LoVo (cell line): ENCODE data around the gene GAS6.

Experiments used
- DNase-seq: peaks from one replicate; pipeline ENCODE4 v3.0.0-alpha.2; 2016; ENCODE audit warnings: low spot score

The GAS6 gene

DNA sequence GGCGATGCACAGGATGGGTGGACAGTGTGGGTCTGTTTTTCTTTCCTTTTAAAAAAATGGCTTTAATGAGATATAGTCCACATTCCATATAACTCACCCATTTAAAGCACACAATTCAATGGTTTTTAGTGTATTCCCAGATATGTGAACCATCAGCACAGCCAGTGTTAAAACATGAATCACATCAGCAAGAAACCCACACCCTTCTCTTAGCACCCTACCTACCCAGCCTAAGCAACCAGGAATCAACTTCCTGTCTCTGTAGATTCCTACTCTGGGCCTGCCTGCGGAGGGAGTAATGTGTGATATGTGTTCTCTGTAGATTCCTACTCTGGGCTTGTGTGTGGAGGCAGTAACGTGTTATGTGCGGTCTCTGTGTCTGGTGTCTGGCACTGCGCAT is 92.9 kb downstream of the GAS6 start:
- no peak for DNase-seq
